HG03378 (cell line): ENCODE results near the gene ZER1.
"Not testable (repeated sequence)": the region's sequence is repeated elsewhere in the genome, so short reads cannot be mapped to it uniquely, and the experiment has no call there.

Source experiments
- ATAC-seq: cut with Tn5 transposase; IDR thresholded peaks from one replicate; pipeline ENCODE4 v1.9.1; 2021; ENCODE audit warnings: mild to moderate bottlenecking, moderate library complexity; ENCODE audit not compliant: unreplicated experiment

ZER1 gene

DNA sequence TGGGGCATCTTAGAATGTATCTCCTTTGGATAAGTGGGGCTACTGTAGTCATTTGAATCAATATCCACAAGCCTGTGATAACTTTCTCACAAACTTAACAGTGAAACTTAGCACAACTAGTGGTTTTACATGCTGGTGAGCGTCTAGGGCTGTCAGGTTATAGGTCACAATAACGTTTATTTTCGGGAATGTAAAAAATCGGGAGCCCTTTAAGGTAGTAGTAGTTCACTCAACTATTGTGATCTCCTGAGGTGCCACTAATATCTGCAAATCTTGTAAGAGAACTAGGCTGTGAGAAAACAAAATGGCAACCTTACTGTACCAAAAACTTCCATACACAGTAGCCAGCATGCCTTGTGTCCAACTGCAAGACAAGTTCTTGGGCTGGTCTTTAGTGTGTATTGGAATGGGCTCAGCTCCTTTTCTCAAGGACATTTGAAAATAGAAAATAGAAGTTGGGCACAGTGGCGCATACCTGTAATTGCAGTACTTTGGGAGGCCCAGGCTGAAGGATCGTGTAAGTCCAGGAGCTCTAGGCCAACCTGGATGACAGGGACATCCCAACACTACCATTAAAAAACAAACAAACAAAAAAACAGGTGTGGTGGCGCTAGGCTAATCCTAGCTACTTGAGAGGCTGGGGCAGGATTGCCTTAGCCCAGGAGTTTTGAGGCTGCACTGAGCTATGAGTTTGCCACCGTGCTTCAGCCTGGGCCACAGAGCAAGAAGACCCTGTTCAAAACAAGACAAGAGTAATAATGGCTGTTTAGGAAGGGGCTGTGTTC is 74.6 kb downstream of the ZER1 start:
- ATAC-seq = no peak

DNA sequence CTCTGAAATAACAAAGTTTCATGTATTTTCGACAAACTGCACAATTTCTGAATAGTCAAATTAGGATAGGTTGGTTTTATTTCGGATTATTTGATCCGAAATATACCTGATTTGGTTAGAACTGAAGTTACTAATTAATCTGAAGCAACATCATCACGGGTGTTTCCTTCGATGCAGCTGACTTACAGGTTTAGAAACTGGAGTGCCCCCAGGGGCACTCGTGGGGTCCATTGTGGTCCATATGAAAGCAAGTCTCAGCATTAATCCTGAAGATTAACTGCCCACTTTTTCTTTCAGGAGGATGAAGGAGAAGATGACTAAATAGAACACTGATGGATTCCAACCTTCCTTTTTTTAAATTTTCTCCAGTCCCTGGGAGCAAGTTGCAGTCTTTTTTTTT is 77.4 kb downstream of the ZER1 start:
- no peak for ATAC-seq

GRCh38 chr9:128693738-128694137 is 78.0 kb downstream of the ZER1 start:
- not testable (repeated sequence) for ATAC-seq

GRCh38 chr9:128690684-128691034 is 81.1 kb downstream of the ZER1 start:
- ATAC-seq = no peak

DNA sequence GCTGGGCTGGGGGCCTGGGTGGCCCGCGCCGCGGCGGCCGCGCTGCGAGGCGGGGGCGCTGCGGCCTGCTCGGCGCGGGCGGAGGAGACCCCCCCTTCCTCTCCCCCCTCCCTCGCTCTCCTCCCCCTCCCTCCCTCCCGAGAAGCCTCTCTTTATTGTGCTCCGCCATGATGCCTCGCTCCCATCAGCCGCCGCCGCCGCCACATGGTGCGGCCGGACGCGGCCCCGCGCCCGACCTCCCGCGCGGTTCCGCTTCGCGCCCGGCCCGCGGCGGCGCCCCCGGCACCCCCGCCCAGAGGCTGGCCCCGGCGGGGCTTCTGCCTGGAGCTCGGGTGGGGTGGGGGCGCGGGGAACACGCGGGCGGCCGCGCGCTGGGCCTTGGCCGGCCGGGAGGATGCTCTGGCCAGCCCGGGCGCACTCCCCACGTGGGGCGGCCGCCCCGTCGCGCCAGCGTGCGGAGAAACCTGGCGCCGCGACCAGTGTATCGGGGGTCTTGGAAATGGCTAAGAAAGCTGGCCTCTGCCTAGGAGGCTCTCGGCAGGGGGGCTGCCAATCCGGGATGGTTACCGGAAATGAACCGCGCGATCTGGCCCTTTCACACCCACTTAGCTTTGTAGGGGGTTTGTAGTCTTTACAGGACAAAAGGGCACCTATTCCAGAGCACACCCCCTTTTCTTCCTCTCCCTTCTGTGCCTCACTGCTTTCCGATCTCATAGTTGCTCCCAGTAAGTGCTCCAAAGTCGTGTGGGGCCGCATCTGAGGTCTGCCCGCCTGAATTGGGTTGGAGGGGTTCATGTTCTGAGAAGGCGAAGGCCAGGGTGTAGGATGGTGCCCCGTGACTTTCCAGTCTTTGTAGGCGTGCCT is 81.7 kb downstream of the ZER1 start:
- ATAC-seq = no peak

GRCh38 chr9:128689293-128689774 is 82.4 kb downstream of the ZER1 start:
- ATAC-seq = no peak

DNA sequence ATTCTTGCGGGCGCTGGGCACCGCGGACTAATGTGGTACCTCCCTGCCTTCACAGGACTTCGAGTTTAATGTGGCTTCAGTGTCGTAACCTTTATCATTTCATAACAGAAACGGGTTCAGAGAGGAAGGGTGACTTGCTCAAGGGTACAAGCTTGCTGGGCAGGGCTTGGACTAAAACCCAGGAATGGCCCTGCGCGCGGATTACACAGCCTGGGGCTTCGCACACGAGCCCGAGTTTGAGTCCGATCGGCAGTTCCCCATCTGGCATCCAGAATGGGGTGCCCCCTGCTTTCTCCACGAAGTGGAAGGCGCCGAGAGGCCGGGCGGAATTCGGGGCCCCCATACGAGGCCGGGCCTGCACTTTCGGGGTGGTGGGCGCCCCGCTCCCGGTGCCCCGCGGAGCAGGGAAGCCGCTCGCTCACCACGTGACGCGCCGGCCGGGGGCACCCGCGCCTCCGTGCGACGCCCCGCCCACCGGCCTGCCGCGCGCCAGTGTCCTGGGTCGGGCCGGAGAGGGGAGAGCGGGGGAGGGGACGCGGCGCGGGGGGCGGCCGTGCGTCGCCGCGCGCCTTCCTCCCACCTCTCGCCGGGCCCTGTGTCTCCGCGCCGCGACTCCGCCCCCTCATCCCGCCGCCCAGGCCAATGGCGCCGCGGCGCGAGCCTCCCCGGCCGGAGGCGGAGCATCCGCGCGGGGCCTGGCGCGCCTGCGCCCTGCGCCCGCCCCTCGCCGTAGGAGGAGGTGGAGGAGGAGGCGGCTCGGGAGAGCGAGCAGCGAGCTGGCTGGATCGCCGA is 83.0 kb downstream of the ZER1 start, which contains the start of gene SET:
SET (plus strand) TSS at position 722 of the 792 bp plus-strand sequence. CDS start 361 bp downstream, outside the sequence.
- peak; percentile 37 for ATAC-seq

DNA sequence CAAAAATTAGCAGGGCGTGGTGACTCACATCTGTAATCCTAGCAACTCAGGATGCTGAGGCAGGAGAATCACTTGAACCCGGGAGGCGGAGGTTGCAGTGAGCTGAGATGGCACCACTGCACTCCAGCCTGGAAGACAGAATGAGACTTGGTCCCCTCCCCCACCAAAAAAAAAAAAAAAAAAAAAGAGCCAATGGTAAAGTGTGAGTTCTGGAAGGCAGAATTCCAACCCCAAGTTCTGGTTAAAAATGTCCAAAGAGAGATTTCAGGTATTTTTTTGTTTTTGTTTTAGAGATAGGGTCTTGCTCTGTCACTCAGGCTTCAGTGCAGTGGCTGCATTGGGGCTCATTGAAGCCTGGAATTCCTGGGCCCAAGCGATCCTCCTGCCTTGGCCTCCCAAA is 84.3 kb downstream of the ZER1 start:
- ATAC-seq = no peak

DNA sequence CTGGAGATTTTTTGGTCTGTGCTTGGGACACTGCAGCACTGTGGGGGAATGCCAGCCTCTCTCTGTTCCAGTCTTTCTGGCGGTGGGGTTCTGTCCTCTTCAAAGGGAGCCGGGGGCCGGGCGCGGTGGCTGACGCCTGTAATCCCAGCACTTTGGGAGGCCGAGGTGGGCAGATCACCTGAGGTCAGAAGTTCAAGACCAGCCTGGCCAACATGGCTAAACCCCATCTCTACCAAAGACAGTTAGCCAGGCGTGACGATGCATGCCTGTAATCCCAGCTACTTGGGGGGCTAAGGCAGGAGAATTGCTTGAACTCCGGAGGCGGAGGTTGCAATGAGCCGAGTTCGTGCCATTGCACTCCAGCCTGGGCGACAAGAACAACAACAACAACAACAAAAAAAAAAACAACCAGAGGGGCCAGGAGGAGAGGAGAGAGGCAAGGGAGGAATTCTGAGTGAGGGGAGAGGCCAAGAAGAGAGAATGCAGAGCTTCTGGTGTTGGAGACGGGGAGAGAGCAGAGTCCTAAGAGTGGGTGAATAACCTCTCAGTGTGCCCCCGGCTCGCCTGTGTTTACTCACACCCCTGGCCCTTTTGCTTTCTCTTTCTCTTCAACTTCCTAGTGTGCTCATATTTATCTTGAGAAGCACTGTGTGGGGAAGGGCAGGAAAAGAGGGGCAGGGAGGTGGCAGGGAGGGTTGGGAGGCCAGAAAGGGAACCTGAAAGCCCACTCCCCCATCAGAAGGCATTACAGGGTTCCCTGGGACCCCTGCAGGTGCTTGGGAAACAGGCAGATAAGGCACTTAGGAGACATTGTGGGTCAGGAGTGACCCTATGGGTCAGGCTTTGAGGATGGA is 85.9 kb downstream of the ZER1 start:
- no peak for ATAC-seq

DNA sequence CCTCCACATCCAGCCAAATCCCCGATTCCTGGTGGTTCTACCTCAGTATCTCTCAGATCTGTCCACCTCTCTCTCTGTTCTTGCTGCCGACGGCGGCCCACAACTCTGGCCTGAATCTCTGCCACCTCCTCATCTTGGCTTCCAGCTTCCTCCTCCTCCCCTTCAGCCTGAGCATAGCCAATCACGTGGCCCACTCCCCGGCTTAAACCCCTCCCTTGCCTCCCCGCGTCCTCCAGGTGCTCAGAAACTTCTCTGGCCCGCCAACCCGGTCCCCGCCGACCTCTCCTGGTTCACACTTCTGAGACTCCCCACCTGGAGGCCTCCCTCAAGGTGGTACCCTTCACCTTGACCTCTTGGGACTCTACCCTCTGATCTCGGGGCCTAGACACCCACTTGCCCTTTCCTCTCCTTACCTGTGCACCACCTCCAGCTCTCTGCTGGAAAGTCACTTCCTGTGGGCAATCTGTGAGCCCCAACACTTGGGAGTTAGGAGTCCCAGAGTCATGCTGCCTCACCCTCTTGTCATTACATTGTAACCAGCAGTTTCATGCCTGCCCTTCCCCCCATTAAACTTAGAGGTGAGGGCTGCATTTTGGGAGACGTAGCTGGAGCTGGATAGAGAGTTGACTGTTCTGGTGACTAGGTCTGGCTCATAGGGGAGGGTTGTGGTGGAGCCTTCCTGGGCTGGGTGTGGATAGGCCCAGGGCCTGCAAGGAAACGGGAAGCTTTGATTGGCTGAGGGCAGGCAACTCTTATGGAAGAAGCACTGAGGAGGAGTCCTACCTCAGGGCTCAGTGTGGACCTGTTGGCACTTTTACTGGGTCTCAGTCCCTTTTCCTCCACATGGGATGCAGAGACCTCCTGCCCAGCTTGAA is 87.2 kb downstream of the ZER1 start:
- no peak for ATAC-seq

DNA sequence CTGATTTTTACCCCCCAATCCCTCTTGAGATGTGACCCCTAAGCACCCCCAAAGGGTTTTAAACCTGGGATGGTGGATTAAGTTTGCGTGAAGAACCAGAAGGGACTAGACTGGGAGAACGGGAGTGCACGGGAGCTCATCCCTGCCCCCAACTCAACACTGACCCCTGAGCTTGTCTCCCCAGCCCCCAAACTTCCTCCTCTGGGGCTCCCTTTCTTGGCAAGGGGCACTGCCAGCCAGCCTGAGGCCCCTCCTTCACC is 87.7 kb downstream of the ZER1 start:
- no peak for ATAC-seq

GRCh38 chr9:128683340-128684064 is 88.2 kb downstream of the ZER1 start:
- ATAC-seq = no peak
